ENCODE data around the gene BCL7A.
"Not testable (repeated sequence)": the region's sequence is repeated elsewhere in the genome, so short reads cannot be mapped to it uniquely, and the experiment has no call there.

BCL7A gene

GRCh38 chr12:122031342-122032216 is 9.9 kb downstream of the BCL7A start:
- peak; percentile 70 for TF ChIP-seq CTCF (conservative IDR thresholded peaks at IDR 0.05; ENCODE audit: control insufficient read depth, insufficient read depth, low read depth, low read length)
- peak; percentile 31 for DNase-seq (ENCODE audit: low read depth)
- H3K4me3 ChIP-seq (ENCODE audit: control insufficient read depth, low read depth, low read length): no peak overlapping the region

DNA sequence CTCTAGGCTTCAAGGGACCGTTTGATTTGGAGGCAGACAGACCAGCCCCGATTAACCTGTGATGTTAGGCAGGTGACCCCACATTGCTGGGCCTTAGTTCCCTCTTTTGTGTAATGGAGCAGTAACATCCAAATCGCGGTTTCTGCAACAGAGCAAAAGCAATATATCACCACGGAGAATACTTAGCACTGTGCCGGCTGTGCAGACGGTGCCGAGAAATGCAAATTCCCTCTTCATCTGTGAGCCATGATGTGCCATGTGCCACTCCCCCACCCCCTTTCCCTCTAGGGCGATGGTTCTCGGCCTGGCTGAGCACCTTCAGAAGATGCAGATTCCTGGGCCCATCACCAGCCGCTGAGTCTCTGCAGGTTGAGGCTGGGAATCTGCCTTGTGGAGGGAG is 10.9 kb downstream of the BCL7A start:
- no peak for TF ChIP-seq CTCF (conservative IDR thresholded peaks at IDR 0.05; ENCODE audit: control insufficient read depth, insufficient read depth, low read depth, low read length)
- DNase-seq (ENCODE audit: low read depth): no peak
- H3K4me3 ChIP-seq (ENCODE audit: control insufficient read depth, low read depth, low read length): no peak overlapping the region

- no peak overlapping the region for H3K4me3 ChIP-seq (ENCODE audit: control insufficient read depth, low read depth, low read length)
- DNase-seq (ENCODE audit: low read depth): no peak
- TF ChIP-seq CTCF (conservative IDR thresholded peaks at IDR 0.05; ENCODE audit: control insufficient read depth, insufficient read depth, low read depth, low read length): no peak
Observed at GRCh38 chr12:122035292-122035691, 13.6 kb downstream of the BCL7A start.

DNA sequence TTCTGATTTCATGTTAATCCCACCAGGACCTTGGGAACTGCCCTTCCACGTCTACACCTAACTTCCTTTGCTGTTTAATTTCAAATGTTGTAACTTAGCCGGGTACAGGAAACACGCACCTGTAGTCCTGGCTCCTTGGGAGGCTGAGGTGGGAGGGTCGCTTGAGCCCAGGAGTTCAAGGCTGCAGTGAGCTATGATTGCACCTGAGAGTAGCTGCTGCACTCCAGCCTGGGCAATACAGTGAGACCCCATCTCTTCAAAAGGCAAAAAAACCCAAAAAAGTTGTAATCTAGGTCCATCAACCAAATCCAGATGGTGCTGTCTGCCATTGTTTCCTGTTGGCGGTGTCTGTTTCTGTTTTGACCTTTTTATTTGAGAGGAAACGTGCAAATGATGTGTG is 14.5 kb downstream of the BCL7A start:
- no peak for TF ChIP-seq CTCF (conservative IDR thresholded peaks at IDR 0.05; ENCODE audit: control insufficient read depth, insufficient read depth, low read depth, low read length)
- H3K4me3 ChIP-seq (ENCODE audit: control insufficient read depth, low read depth, low read length): no peak overlapping the region
- DNase-seq (ENCODE audit: low read depth): no peak

GRCh38 chr12:122040579-122041386 is 19.1 kb downstream of the BCL7A start:
- DNase-seq (ENCODE audit: low read depth): no peak
- TF ChIP-seq CTCF (conservative IDR thresholded peaks at IDR 0.05; ENCODE audit: control insufficient read depth, insufficient read depth, low read depth, low read length): no peak
- H3K4me3 ChIP-seq (ENCODE audit: control insufficient read depth, low read depth, low read length): no peak overlapping the region

GRCh38 chr12:122041458-122041857 is 19.8 kb downstream of the BCL7A start:
- not testable (repeated sequence) for H3K4me3 ChIP-seq (ENCODE audit: control insufficient read depth, low read depth, low read length); DNase-seq (ENCODE audit: low read depth)

DNA sequence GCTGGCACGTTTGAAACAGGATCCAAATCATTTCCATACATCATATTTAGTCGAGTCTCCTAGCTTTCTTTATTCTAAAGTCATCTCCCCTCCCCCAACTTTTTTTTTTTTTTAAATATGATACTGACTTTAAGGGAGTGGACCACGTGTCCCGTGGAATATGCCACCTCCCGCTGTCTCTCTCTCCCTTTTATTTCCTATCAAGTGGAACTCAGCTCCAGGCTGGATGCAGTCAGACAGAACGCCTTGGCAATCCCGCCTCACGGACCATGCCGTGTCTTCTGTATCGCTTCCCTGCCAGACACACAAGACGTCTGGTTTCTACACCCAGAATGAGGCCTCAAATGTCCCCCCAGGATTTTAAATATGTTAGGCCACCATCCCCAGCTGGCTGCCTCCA is 21.2 kb downstream of the BCL7A start:
- DNase-seq (ENCODE audit: low read depth): no peak
- no peak overlapping the region for H3K4me3 ChIP-seq (ENCODE audit: control insufficient read depth, low read depth, low read length)
- TF ChIP-seq CTCF (conservative IDR thresholded peaks at IDR 0.05; ENCODE audit: control insufficient read depth, insufficient read depth, low read depth, low read length): no peak

All from fibroblast of mammary gland (primary cell).